ENCODE results near the gene CRYBG3. TPM values are rescaled to one million over a fixed set of nuclear protein-coding genes. Genes with fewer than 3 reads are reported as not detected.

Gene CRYBG3
- total RNA-seq, 1 donor from 2014 or later = 22.6 TPM

DNA sequence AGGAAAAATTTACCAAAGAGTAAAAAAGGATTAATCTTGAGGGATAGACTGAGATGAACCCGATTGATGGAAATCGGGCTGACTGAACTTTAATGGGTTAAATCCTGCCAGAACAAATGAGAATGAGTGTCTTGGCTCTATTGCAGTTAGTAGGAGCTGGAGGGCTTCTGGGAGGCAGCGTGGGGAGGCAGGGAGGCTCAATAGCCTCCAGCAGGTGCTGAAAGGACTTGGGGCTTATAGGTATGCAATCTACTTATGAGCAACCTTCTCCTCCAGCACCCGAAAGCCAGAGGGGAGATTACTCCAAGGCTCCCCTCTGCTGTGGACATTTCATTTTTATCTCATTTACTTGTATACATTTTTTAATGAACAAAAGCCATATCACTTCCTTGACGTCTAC, 1.0 kb upstream of the CRYBG3 start:
- no peak overlapping the region for H3K27ac ChIP-seq
- H3K36me3 ChIP-seq = no peaks in the 10 kb centered on the region
- no peak for TF ChIP-seq CTCF (IDR thresholded peaks at IDR 0.05)
- peaks cover 21% of the 10 kb centered on the region for H3K4me1 ChIP-seq
- no peak for DNase-seq (ENCODE audit: extremely low spot score in 2 of 2)
- H3K9me3 ChIP-seq = no peaks in the 10 kb centered on the region
- H3K4me3 ChIP-seq = peak overlapping the region in 1 of 2 donors; percentile 94
- no peaks in the 10 kb centered on the region for H3K27me3 ChIP-seq
- intact Hi-C loops (cut with DNase I) = no loop called here

- no peaks in the 10 kb centered on the region for H3K27me3 ChIP-seq
- no peak for DNase-seq (ENCODE audit: extremely low spot score in 2 of 2)
- H3K9me3 ChIP-seq = no peaks in the 10 kb centered on the region
- peak overlapping the region; percentile 83 to 94 for H3K4me3 ChIP-seq
- intact Hi-C loops (cut with DNase I) = no loop called here
- TF ChIP-seq POLR2AphosphoS5 (IDR thresholded peaks at IDR 0.05; ENCODE audit: insufficient read depth in 1 of 2, low read depth in 1 of 2) (no peak), CTCF (IDR thresholded peaks at IDR 0.05) (peak in 1 of 3 experiments; percentile 9)
- H3K4me1 ChIP-seq = peaks cover 27% of the 10 kb centered on the region
- no peaks in the 10 kb centered on the region for H3K36me3 ChIP-seq
- peak overlapping the region; percentile 94 for H3K27ac ChIP-seq
These were observed 481 bp upstream of the CRYBG3 start for GRCh38 chr3:97821287-97821773.

DNA sequence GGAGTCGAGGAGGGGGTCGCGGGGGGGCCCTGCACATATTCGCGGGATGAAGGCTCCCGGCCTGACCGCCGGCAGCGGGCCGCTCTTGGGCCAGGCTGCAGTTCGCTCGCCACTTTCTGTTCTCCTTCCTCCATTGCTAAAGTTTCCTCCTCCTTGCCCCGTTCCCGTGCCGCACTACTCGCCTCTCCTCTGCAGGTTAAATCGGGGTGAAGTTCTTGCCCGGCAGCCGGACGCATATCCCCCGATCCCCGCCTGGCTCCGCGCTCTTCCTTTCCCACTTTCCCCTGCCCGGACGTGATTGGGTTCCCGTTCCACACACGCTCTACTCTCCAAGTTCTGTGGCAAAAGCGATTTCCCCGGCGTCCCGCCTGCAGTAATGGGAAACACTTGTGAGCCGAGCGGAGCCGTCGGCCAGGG, 556 bp downstream of the CRYBG3 start:
- Histone ChIP-seq H3K9me3 (no peaks in the 10 kb centered on the region), H3K27ac (peak overlapping the region; percentile 94), H3K36me3 (no peaks in the 10 kb centered on the region), H3K27me3 (no peaks in the 10 kb centered on the region), H3K4me3 (peak overlapping the region; percentile 83 to 94), H3K4me1 (peaks cover 37% of the 10 kb centered on the region)
- DNase-seq (ENCODE audit: extremely low spot score in 2 of 2) = no peak
- TF ChIP-seq CTCF (IDR thresholded peaks at IDR 0.05) (no peak), POLR2A (IDR thresholded peaks at IDR 0.05) (no peak), POLR2AphosphoS5 (IDR thresholded peaks at IDR 0.05; ENCODE audit: insufficient read depth in 1 of 2, low read depth in 1 of 2) (peak in 1 of 2 donors; percentile 9)
- intact Hi-C loops (cut with DNase I) = no loop called here

GRCh38 chr3:97823046-97824004, 1.5 kb downstream of the CRYBG3 start:
- Histone ChIP-seq H3K9me3 (no peaks in the 10 kb centered on the region), H3K27me3 (no peaks in the 10 kb centered on the region), H3K4me1 (peaks cover 47% of the 10 kb centered on the region), H3K4me3 (peak overlapping the region; percentile 83 to 94), H3K36me3 (no peaks in the 10 kb centered on the region), H3K27ac (peak overlapping the region; percentile 94)
- TF ChIP-seq CTCF (IDR thresholded peaks at IDR 0.05) = no peak
- TF ChIP-seq POLR2A (IDR thresholded peaks at IDR 0.05) = no peak
- no peak for TF ChIP-seq POLR2AphosphoS5 (IDR thresholded peaks at IDR 0.05; ENCODE audit: insufficient read depth in 1 of 2, low read depth in 1 of 2)
- intact Hi-C loops (cut with DNase I) = no loop called here
- DNase-seq (ENCODE audit: extremely low spot score in 2 of 2) = no peak

- no peak overlapping the region for H3K4me3 ChIP-seq
- DNase-seq (ENCODE audit: extremely low spot score in 2 of 2) = no peak
- intact Hi-C loops (cut with DNase I) = no loop called here
These were observed 3.3 kb downstream of the CRYBG3 start for GRCh38 chr3:97825101-97825500.

More at GRCh38 chr3:97825101-97825500, 3.3 kb downstream of the CRYBG3 start:
- TF ChIP-seq POLR2AphosphoS5 (IDR thresholded peaks at IDR 0.05; ENCODE audit: insufficient read depth in 1 of 2, low read depth in 1 of 2) (no peak), POLR2A (IDR thresholded peaks at IDR 0.05) (no peak), CTCF (IDR thresholded peaks at IDR 0.05) (no peak)
- Histone ChIP-seq H3K27ac (no peak overlapping the region), H3K36me3 (no peaks in the 10 kb centered on the region), H3K27me3 (no peaks in the 10 kb centered on the region), H3K4me1 (peaks cover 59% of the 10 kb centered on the region), H3K9me3 (no peaks in the 10 kb centered on the region)

All from vagina (tissue), 2 donors.